ENCODE measurements around the gene ZNF587.
"Not testable (repeated sequence)": the region's sequence is repeated elsewhere in the genome, so short reads cannot be mapped to it uniquely, and the experiment has no call there.

ZNF587 gene

DNA sequence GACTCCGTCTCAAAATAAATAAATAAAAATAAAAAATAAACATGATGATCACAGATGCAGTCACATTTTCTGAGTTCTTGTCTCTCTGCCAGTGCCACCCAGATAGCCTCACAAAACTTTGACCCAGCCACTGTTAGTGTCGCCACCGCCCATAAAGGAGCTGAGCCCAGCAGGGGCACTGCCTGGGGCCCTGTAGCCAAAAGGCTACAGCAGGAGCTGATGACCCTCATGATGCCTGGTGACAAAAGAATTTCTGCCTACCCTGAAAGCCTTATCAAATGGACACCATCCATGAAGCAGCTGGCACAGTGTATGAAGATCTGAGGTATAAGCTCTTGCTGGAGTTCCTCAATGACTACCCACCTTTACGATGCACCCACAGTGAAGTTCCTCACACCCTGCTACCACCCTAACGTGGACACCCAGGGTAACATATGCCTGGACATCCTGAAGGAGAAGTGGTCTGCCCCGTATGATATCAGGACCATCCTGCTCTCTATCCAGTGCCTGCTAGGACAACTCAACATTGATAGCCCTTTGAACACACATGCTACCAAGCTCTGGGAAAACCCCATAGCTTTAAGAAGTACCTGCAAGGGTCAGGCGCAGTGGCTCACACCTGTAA lies 18.3 kb downstream of the ZNF587 start:
- DNase-seq (ENCODE audit: low read depth): no peak
- TF ChIP-seq, protein P1, sequence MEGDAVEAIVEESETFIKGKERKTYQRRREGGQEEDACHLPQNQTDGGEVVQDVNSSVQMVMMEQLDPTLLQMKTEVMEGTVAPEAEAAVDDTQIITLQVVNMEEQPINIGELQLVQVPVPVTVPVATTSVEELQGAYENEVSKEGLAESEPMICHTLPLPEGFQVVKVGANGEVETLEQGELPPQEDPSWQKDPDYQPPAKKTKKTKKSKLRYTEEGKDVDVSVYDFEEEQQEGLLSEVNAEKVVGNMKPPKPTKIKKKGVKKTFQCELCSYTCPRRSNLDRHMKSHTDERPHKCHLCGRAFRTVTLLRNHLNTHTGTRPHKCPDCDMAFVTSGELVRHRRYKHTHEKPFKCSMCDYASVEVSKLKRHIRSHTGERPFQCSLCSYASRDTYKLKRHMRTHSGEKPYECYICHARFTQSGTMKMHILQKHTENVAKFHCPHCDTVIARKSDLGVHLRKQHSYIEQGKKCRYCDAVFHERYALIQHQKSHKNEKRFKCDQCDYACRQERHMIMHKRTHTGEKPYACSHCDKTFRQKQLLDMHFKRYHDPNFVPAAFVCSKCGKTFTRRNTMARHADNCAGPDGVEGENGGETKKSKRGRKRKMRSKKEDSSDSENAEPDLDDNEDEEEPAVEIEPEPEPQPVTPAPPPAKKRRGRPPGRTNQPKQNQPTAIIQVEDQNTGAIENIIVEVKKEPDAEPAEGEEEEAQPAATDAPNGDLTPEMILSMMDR (IDR thresholded peaks at IDR 0.05; ENCODE audit: insufficient read depth, low read depth, low read length, missing control alignments): no peak
- no peak overlapping the region for H3K4me3 ChIP-seq (ENCODE audit: low read length)

DNA sequence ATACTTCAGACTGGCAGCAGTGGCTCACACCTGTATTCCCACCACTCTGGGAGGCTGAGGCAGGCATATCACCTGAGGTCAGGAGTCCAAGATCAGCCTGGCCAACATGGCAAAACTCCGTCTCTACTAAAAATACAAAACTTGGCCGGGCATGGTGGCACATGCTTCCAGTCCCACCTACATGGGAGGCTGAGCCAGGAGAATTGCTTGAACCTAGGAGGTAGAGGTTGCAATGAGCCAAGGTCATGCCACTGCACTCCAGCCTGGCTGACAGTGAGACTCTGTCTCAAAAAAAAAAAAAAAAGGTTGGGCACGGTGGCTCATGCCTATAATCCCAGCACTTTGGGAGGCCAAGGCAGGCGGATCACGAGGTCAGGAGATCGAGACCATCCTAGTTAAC lies 20.0 kb downstream of the ZNF587 start:
- H3K4me3 ChIP-seq (ENCODE audit: low read length): not testable (repeated sequence)

DNA sequence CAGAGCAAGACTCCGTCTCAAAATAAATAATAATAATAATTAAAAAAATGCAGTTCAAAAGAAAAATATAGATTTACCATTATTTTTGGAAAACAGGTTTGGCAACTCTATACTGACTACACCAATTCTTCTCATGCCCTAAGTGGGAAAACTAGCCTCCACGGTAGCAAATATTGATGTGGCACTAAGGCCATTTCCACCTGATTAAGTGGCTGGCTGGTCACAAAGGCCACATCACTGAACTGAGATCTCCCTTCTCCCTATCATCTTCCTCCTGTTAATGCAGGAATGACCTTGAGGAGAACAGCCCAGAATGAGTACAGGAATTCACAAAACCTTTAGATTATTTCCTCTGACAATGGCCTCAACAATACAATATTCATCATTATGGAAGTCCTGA lies 20.6 kb downstream of the ZNF587 start:
- TF ChIP-seq, protein P1 (IDR thresholded peaks at IDR 0.05; ENCODE audit: insufficient read depth, low read depth, low read length, missing control alignments): no peak
- DNase-seq (ENCODE audit: low read depth): no peak
- no peak overlapping the region for H3K4me3 ChIP-seq (ENCODE audit: low read length)

More for the DNA sequence above, 20.0 kb downstream of the ZNF587 start:
- DNase-seq (ENCODE audit: low read depth): not testable (repeated sequence)

DNA sequence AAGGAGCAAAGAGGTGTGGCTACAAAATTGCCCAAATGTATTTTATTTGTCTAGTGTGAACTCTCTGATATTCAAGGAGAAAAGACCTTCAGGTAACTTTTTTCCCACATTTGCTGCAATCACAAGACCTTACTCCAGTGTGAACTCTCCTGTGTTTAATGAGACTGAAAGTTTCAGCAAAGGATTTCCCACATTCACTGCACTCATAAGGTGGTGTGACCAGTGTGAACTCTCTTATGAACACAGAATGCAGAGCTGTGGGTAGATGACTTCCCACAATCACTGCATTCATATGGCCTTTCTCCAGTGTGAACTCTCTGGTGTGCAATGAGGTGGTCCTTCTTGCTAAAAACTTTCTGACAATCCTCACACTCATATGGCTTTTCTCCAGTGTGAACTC lies 22.8 kb downstream of the ZNF587 start:
- DNase-seq (ENCODE audit: low read depth): no peak
- no peak overlapping the region for H3K4me3 ChIP-seq (ENCODE audit: low read length)

DNA sequence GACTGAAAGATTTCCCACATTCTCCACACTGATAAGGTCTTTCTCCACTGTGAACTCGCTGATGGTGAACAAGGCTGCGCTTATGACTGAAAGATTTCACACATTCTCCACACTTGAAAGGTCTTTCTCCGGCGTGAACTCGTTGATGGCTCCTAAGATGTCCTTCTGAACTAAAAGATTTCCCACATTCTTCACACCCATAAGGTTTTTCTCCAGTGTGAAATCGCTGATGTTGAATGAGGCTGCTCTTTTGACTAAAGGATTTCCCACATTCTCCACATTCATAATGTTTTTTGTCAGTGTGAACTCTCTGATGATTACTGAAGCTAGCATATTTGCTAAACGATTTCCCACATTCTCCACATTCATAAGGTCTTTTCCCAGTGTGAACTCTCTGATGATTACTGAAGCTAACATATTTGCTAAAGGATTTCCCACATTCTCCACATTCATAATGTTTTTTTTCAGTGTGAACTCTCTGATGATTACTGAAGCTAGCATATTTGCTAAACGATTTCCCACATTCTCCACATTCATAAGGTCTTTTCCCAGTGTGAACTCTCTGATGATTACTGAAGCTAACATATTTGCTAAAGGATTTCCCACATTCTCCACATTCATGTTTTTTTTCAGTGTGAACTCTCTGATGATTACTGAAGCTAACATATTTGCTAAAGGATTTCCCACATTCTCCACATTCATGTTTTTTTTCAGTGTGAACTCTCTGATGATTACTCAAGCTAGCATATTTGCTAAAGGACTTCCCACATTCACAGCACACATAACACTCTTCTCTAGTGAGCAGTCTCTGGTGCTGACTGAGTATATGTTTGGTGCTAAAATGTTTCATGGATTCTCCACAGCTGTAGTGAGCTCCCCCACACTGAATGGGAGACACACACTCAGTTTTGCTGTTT lies 24.5 kb downstream of the ZNF587 start:
- not testable (repeated sequence) for DNase-seq (ENCODE audit: low read depth); H3K4me3 ChIP-seq (ENCODE audit: low read length)

More for the DNA sequence above, 22.8 kb downstream of the ZNF587 start:
- TF ChIP-seq, protein P1 (IDR thresholded peaks at IDR 0.05; ENCODE audit: insufficient read depth, low read depth, low read length, missing control alignments): no peak

DNA sequence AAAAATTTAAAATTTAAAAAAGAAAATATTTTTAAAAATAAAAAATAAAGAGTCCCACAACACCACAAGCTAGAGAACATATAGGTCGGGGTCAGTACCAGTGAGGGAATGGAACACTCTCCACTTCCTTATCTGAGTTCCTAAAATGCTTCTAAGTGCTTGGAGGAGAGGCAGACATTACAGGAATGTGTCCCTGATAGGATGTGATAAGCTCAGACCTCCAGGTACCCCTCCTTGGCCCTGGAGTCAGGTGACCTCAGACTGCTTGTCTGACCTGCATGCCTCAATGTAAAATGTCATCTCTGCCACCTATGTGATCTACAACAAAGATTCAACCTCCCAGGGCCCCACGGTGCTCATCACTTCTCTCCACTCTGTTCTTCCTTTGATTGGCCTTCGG lies 36.4 kb downstream of the ZNF587 start:
- H3K4me3 ChIP-seq (ENCODE audit: low read length): no peak overlapping the region
- no peak for DNase-seq (ENCODE audit: low read depth)
- TF ChIP-seq, protein P1 (IDR thresholded peaks at IDR 0.05; ENCODE audit: insufficient read depth, low read depth, low read length, missing control alignments): no peak

DNA sequence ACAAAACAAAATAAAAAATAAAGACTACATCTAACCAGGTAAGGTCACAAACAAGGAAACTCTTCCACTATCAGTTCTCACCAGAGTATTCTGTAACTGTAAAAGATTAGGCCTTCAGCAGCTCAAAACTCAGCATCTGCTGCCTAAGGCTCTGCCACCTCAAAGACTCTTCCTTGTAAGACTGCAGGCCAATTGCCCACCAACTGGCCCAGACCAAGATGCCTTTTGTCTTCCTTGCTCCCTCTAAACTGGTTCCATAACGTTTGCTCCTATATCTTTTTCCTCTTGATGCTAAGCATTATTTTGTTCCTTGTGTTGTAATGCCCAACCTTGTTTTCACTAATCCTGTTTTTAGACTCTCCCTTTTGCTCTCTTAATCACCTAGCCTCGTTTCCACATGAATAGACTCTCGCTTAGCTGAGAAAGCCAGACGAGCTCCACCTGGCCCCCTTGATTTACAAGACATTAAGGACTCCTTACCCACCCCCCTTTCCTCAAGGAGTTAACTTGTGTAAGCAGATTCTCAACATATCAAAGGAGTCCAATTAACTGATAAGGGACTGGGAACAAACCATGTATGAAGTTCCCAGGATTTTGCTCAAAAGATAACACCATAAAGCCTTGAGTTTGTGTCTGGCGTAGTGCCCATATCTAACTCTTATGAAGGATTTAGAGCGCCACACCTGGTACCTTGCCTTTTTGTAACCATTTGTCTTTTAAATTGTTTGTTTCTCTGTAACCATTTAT lies 37.7 kb downstream of the ZNF587 start:
- peak overlapping the region; percentile 91 for H3K4me3 ChIP-seq (ENCODE audit: low read length)
- peak; percentile 59 for DNase-seq (ENCODE audit: low read depth)
- TF ChIP-seq, protein P1 (IDR thresholded peaks at IDR 0.05; ENCODE audit: insufficient read depth, low read depth, low read length, missing control alignments): peak; percentile 7

All from epithelial cell of esophagus (primary cell).